Measurements from ENCODE around the gene INTS14. TPM values are rescaled to one million over a fixed set of nuclear protein-coding genes. Genes with fewer than 3 reads are reported as not detected.

Gene INTS14
- total RNA-seq, 1 donor from 2014 or later, result 54.2 TPM

GRCh38 chr15:65612949-65613744 is 2.2 kb upstream of the INTS14 start:
- H3K4me3 ChIP-seq, result no peak overlapping the region
- peaks cover 22% of the 10 kb centered on the region for H3F3A ChIP-seq (ENCODE audit: low read depth)
- no peaks in the 10 kb centered on the region for H4K20me1 ChIP-seq (ENCODE audit: low read depth)
- peak overlapping the region; percentile 95 for H3K4me2 ChIP-seq
- no peaks in the 10 kb centered on the region for H3K27me3 ChIP-seq
- peak overlapping the region; percentile 15 for H3K9ac ChIP-seq
- peak overlapping the region; percentile 57 for H3K27ac Mint-ChIP-seq
- H3K27ac ChIP-seq, result peak overlapping the region; percentile 93
- H3K4me1 Mint-ChIP-seq, result peaks cover 29% of the 10 kb centered on the region
- no peaks in the 10 kb centered on the region for H3K36me3 ChIP-seq
- no peak for DNase-seq (ENCODE audit: low spot score)
- H3K9me3 ChIP-seq (ENCODE audit: low read depth), result no peaks in the 10 kb centered on the region
- H2AFZ ChIP-seq (replicated peaks), result no peak overlapping the region
- no peak for TF ChIP-seq EZH2 (IDR thresholded peaks at IDR 0.05)
- TF ChIP-seq EZH2phosphoT487 (IDR thresholded peaks at IDR 0.05), result no peak
- no peak for TF ChIP-seq CTCF (IDR thresholded peaks at IDR 0.05)
- H3K27me3 Mint-ChIP-seq (ENCODE audit: insufficient read depth, low read depth), result peaks cover 6% of the 10 kb centered on the region
- H3K4me1 ChIP-seq, result peaks cover 16% of the 10 kb centered on the region
- H3K36me3 Mint-ChIP-seq, result no peaks in the 10 kb centered on the region
- no peaks in the 10 kb centered on the region for H3K9me3 Mint-ChIP-seq
- H3K79me2 ChIP-seq (ENCODE audit: low read depth), result peaks cover 28% of the 10 kb centered on the region
- no peak overlapping the region for H3K4me3 Mint-ChIP-seq

- Histone ChIP-seq H3K9ac (peak overlapping the region; percentile 15), H4K20me1 (ENCODE audit: low read depth) (no peaks in the 10 kb centered on the region), H3K79me2 (ENCODE audit: low read depth) (peaks cover 32% of the 10 kb centered on the region), H3F3A (ENCODE audit: low read depth) (peaks cover 22% of the 10 kb centered on the region), H3K4me1 (peaks cover 16% of the 10 kb centered on the region), H3K4me2 (peak overlapping the region; percentile 95), H3K36me3 (no peaks in the 10 kb centered on the region), H3K9me3 (ENCODE audit: low read depth) (no peaks in the 10 kb centered on the region), H2AFZ (replicated peaks) (peak overlapping the region; percentile 95), H3K27me3 (no peaks in the 10 kb centered on the region), H3K27ac (peak overlapping the region; percentile 93), H3K4me3 (no peak overlapping the region)
- peak overlapping the region; percentile 92 for H3K4me3 Mint-ChIP-seq
- peaks cover 29% of the 10 kb centered on the region for H3K4me1 Mint-ChIP-seq
- H3K9me3 Mint-ChIP-seq, result no peaks in the 10 kb centered on the region
- H3K27me3 Mint-ChIP-seq (ENCODE audit: insufficient read depth, low read depth), result peaks cover 6% of the 10 kb centered on the region
- no peak for DNase-seq (ENCODE audit: low spot score)
- H3K27ac Mint-ChIP-seq, result peak overlapping the region; percentile 97
- no peak for TF ChIP-seq EZH2phosphoT487 (IDR thresholded peaks at IDR 0.05)
- TF ChIP-seq EZH2 (IDR thresholded peaks at IDR 0.05), result no peak
- no peak for TF ChIP-seq CTCF (IDR thresholded peaks at IDR 0.05)
- no peaks in the 10 kb centered on the region for H3K36me3 Mint-ChIP-seq
Measured at GRCh38 chr15:65612616-65612946, 1.6 kb upstream of the INTS14 start.

- Histone ChIP-seq H3K4me3 (peak overlapping the region; percentile 96), H4K20me1 (ENCODE audit: low read depth) (no peaks in the 10 kb centered on the region), H3F3A (ENCODE audit: low read depth) (peaks cover 22% of the 10 kb centered on the region), H2AFZ (replicated peaks) (peak overlapping the region; percentile 95), H3K36me3 (no peaks in the 10 kb centered on the region), H3K79me2 (ENCODE audit: low read depth) (peaks cover 37% of the 10 kb centered on the region), H3K4me1 (peaks cover 16% of the 10 kb centered on the region), H3K9ac (peak overlapping the region; percentile 54), H3K4me2 (peak overlapping the region; percentile 95), H3K27me3 (no peaks in the 10 kb centered on the region), H3K9me3 (ENCODE audit: low read depth) (no peaks in the 10 kb centered on the region), H3K27ac (peak overlapping the region; percentile 93)
- Mint-ChIP-seq H3K27me3 (ENCODE audit: insufficient read depth, low read depth) (peaks cover 6% of the 10 kb centered on the region), H3K4me3 (peak overlapping the region; percentile 92), H3K4me1 (peaks cover 29% of the 10 kb centered on the region), H3K27ac (peak overlapping the region; percentile 97), H3K36me3 (no peaks in the 10 kb centered on the region), H3K9me3 (no peaks in the 10 kb centered on the region)
- DNase-seq (ENCODE audit: low spot score), result peak; percentile 61
- TF ChIP-seq EZH2 (IDR thresholded peaks at IDR 0.05) (no peak), EZH2phosphoT487 (IDR thresholded peaks at IDR 0.05) (no peak), CTCF (IDR thresholded peaks at IDR 0.05) (no peak)
Measured at GRCh38 chr15:65611888-65612615, 1.1 kb upstream of the INTS14 start.
